Mesenchymal stem cell (in vitro differentiated cells and primary cell): ENCODE results near the gene EFCAB11.
A peak's percentile ranks its signal among the peaks of the same experiment; 100 is the strongest.

Experiments
- DNase-seq: peaks from one replicate; pipeline ENCODE4 v3.0.0-alpha.2; 2013
- H2AFZ ChIP-seq: one replicate; pipeline ENCODE4 v1.6.1; 2013; ENCODE audit warnings: low read depth, mild to moderate bottlenecking, control low read depth, inconsistent platforms, low read length, moderate library complexity
- H2AK5ac ChIP-seq: 2 replicates; pipeline ENCODE4 v1.6.1; 2013; ENCODE audit warnings: low read length, moderate library complexity, mild to moderate bottlenecking, inconsistent platforms; ENCODE audit not compliant: severe bottlenecking
- H2BK120ac ChIP-seq: one replicate; pipeline ENCODE4 v1.6.1; 2013; ENCODE audit warnings: low read depth, mild to moderate bottlenecking, inconsistent platforms, low read length, moderate library complexity
- H2BK12ac ChIP-seq, 2 experiments: one replicate each; pipeline ENCODE4 v1.6.1; 2013; ENCODE audit warnings: inconsistent platforms in 2 of 2, low read length in 2 of 2, mild to moderate bottlenecking in 2 of 2, moderate library complexity in 2 of 2, control low read depth in 1 of 2
- H2BK15ac ChIP-seq: one replicate; pipeline ENCODE4 v1.6.1; 2013; ENCODE audit warnings: mild to moderate bottlenecking, low read depth, inconsistent platforms; ENCODE audit not compliant: poor library complexity, severe bottlenecking
- H2BK5ac ChIP-seq: 2 replicates; pipeline ENCODE4 v1.6.1; 2013; ENCODE audit warnings: low read depth, mild to moderate bottlenecking, low read length, control low read depth, inconsistent platforms; ENCODE audit not compliant: poor library complexity, severe bottlenecking
- H3K14ac ChIP-seq, 2 experiments: one replicate each; pipeline ENCODE4 v1.6.1; 2013; ENCODE audit warnings: inconsistent platforms in 2 of 2, low read length in 2 of 2, control low read depth in 1 of 2, mild to moderate bottlenecking in 1 of 2, moderate library complexity in 1 of 2
- H3K18ac ChIP-seq, 2 experiments: one replicate each; pipeline ENCODE4 v1.6.1; 2013; ENCODE audit warnings: inconsistent platforms in 2 of 2, low read length in 2 of 2, control low read depth in 1 of 2, low read depth in 1 of 2, mild to moderate bottlenecking in 1 of 2
- H3K23ac ChIP-seq, 2 experiments: one replicate each; pipeline ENCODE4 v1.6.1; 2013; ENCODE audit warnings: inconsistent platforms in 2 of 2, low read length in 2 of 2, mild to moderate bottlenecking in 2 of 2, moderate library complexity in 2 of 2, control low read depth in 1 of 2
- H3K27ac ChIP-seq: 2 replicates; pipeline ENCODE4 v1.5.1; 2013; ENCODE audit warnings: mild to moderate bottlenecking, moderate library complexity, low read length, control low read depth, inconsistent platforms; ENCODE audit not compliant: poor library complexity, severe bottlenecking
- H3K27me3 ChIP-seq, 2 experiments: 2 replicates each; pipeline versions ENCODE4 v1.6.1 to v1.7.0; 2013; ENCODE audit warnings: low read length in 2 of 2, mild to moderate bottlenecking in 2 of 2, moderate library complexity in 2 of 2, control low read depth in 1 of 2, inconsistent platforms in 1 of 2; ENCODE audit not compliant: control insufficient read depth in 1 of 2, insufficient read depth in 1 of 2
- H3K36me3 ChIP-seq, 2 experiments: 2 replicates each; pipeline versions ENCODE4 v1.6.1 to v1.7.0; 2013; ENCODE audit warnings: low read length in 2 of 2, control low read depth in 1 of 2, inconsistent platforms in 1 of 2, low read depth in 1 of 2, mild to moderate bottlenecking in 1 of 2; ENCODE audit not compliant: insufficient read depth in 2 of 2, control insufficient read depth in 1 of 2
- H3K4ac ChIP-seq, 2 experiments: one replicate each; pipeline ENCODE4 v1.6.1; 2013; ENCODE audit warnings: inconsistent platforms in 2 of 2, low read length in 2 of 2, mild to moderate bottlenecking in 2 of 2, moderate library complexity in 2 of 2, control low read depth in 1 of 2, low read depth in 1 of 2
- H3K4me1 ChIP-seq: 2 replicates; pipeline ENCODE4 v1.6.1; 2013; ENCODE audit warnings: low read depth, low read length, control low read depth; ENCODE audit not compliant: control insufficient read depth, insufficient read depth
- H3K4me2 ChIP-seq: 2 replicates; pipeline ENCODE4 v1.6.1; 2013; ENCODE audit warnings: low read length, mild to moderate bottlenecking, inconsistent platforms; ENCODE audit not compliant: poor library complexity, severe bottlenecking
- H3K4me3 ChIP-seq, 2 experiments: 2 replicates each; pipeline versions ENCODE4 v1.5.1 to v1.7.0; 2013; ENCODE audit warnings: low read length in 2 of 2, mild to moderate bottlenecking in 2 of 2, control low read depth in 1 of 2, low read depth in 1 of 2; ENCODE audit not compliant: insufficient read depth in 1 of 2
- H3K79me1 ChIP-seq: replicated peaks from 2 replicates; pipeline ENCODE4 v1.6.1; 2013; ENCODE audit warnings: mild to moderate bottlenecking, control low read depth, low read length, inconsistent platforms; ENCODE audit not compliant: poor library complexity, severe bottlenecking
- H3K9ac ChIP-seq: 2 replicates; pipeline ENCODE4 v1.7.0; 2013; ENCODE audit warnings: mild to moderate bottlenecking, low read length, moderate library complexity
- H3K9me3 ChIP-seq: 2 replicates; pipeline ENCODE4 v1.7.0; 2013; ENCODE audit warnings: mild to moderate bottlenecking, low read length; ENCODE audit not compliant: control insufficient read depth
- H4K8ac ChIP-seq: one replicate; pipeline ENCODE4 v1.6.1; 2013; ENCODE audit warnings: inconsistent platforms, mild to moderate bottlenecking, low read length, moderate library complexity
- H4K91ac ChIP-seq: one replicate; pipeline ENCODE4 v1.6.1; 2013; ENCODE audit warnings: mild to moderate bottlenecking, low read length, inconsistent platforms
- WGBS: methylation state at CpG from one replicate; pipeline ENCODE4 v1.1.7; 2013; ENCODE audit warnings: mixed read lengths; 5-methylcytosine and 5-hydroxymethylcytosine counted together

The EFCAB11 gene

DNA sequence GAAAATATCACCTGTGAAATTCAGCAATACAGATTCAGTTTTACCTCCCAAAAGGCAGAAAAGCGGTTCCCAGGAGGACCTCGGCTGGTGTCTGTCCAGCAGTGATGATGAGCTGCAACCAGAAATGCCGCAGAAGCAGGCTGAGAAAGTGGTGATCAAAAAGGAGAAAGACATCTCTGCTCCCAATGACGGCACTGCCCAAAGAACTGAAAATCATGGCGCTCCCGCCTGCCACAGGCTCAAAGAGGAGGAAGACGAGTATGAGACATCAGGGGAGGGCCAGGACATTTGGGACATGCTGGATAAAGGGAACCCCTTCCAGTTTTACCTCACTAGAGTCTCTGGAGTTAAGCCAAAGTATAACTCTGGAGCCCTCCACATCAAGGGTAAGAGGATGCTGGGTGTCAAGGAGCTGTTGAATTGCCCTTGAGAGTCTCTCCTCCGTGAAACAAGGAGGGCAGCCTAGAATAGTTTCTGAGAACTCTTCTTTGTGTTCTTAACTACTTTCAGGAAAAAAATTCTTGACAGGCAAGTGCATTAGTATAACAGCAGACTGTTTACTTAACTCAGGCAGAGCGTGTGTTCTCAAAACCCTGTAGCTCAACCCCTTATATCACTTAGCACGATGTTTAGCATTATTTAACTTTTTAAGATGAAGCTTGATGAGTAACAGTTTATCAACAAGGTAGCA, 8.9 kb upstream of the EFCAB11 start:
- Histone ChIP-seq H3K79me1 (peaks cover 39% of the 10 kb centered on the region), H3K9ac (no peak overlapping the region), H3K23ac (no peak overlapping the region), H2AK5ac (no peak overlapping the region), H3K4ac (no peak overlapping the region), H3K9me3 (no peaks in the 10 kb centered on the region), H2BK12ac (no peak overlapping the region), H3K4me3 (no peak overlapping the region), H2BK5ac (no peak overlapping the region), H2BK15ac (no peak overlapping the region), H3K4me2 (no peak overlapping the region), H3K36me3 (peaks cover 12 to 61% of the 10 kb centered on the region in 2 experiments), H2AFZ (no peak overlapping the region), H2BK120ac (no peak overlapping the region), H3K27me3 (no peaks in the 10 kb centered on the region), H3K4me1 (no peaks in the 10 kb centered on the region), H3K18ac (no peak overlapping the region), H3K27ac (no peak overlapping the region), H4K91ac (no peak overlapping the region), H4K8ac (no peak overlapping the region), H3K14ac (no peak overlapping the region)
- no peak for DNase-seq
- WGBS = 91% methylated on average over 6 of the region's 10 CpGs

DNA sequence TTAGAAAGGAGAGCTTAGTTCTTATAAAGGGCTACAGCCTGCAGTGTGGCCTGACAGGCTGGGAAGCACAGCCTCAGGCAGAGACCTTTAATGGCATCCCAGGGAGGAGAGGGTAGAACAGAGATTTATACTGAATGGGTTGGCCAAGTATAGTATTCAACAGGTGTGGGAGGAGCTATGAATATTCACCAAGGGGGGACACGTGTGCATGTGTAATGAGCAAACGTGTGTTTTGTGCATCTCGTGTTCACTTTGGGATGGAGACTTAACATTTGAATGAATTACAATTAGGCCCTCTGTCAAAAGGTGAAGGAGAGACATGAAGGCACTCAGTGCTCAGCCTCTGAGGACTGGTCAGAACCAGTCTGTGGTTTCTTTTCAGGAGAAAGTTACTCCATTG, 6.4 kb upstream of the EFCAB11 start:
- Histone ChIP-seq H2BK5ac (no peak overlapping the region), H3K27ac (no peak overlapping the region), H2AFZ (no peak overlapping the region), H4K8ac (no peak overlapping the region), H3K14ac (no peak overlapping the region), H3K18ac (no peak overlapping the region), H3K79me1 (peaks cover 41% of the 10 kb centered on the region), H3K9me3 (no peaks in the 10 kb centered on the region), H3K4ac (no peak overlapping the region), H2BK120ac (no peak overlapping the region), H3K36me3 (peaks cover 17 to 43% of the 10 kb centered on the region in 2 experiments), H2BK12ac (no peak overlapping the region), H3K4me2 (no peak overlapping the region), H2AK5ac (no peak overlapping the region), H3K4me3 (no peak overlapping the region), H3K27me3 (no peaks in the 10 kb centered on the region), H4K91ac (no peak overlapping the region), H2BK15ac (no peak overlapping the region), H3K9ac (no peak overlapping the region), H3K23ac (peak overlapping the region in 1 of 2 experiments; percentile 32), H3K4me1 (peaks cover 11% of the 10 kb centered on the region)
- no peak for DNase-seq
- 81% methylated on average over 3 of the region's 3 CpGs for WGBS

DNA sequence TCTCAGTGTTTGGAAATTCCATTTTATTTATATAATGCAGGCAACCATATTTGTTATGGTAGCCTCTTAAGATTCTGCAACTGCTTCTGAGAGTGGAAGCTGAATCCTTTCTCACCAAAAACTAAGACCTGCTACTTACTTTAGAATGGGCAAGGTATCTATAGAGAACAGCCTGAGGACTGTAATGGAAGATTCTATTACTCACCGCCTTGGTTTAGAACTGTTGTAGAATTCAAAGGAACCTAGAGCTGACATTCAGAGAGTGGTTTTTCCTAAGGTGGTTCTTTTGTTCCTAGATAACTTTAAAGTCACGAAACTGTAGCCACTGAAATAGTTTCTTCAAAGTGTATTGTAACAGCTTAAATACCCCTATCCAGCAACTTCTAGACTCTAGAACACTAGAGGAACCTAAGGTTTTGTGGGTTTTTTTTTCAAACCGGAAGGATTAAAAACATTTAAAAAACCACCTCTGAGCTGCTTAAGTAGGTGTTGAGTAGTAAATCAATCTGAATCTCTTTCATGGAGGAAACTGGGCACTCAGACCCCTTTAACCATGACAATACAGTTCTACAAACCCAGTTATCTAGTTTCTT, 5.4 kb upstream of the EFCAB11 start:
- H3K79me1 ChIP-seq = peaks cover 36% of the 10 kb centered on the region
- H2BK15ac ChIP-seq = no peak overlapping the region
- H2AK5ac ChIP-seq = no peak overlapping the region
- no peak overlapping the region for H4K91ac ChIP-seq
- no peaks in the 10 kb centered on the region for H3K9me3 ChIP-seq
- 95% methylated on average over 1 of the region's 3 CpGs for WGBS
- H4K8ac ChIP-seq = no peak overlapping the region
- no peak overlapping the region for H3K14ac ChIP-seq
- peaks cover 11% of the 10 kb centered on the region for H3K4me1 ChIP-seq
- no peak overlapping the region for H3K4me3 ChIP-seq
- H3K4ac ChIP-seq = no peak overlapping the region
- H3K23ac ChIP-seq = no peak overlapping the region
- H3K9ac ChIP-seq = no peak overlapping the region
- no peak overlapping the region for H3K27ac ChIP-seq
- H2BK5ac ChIP-seq = no peak overlapping the region
- H2AFZ ChIP-seq = no peak overlapping the region
- H3K27me3 ChIP-seq = no peaks in the 10 kb centered on the region
- no peak overlapping the region for H2BK120ac ChIP-seq
- DNase-seq = no peak
- H3K36me3 ChIP-seq = peaks cover 17 to 39% of the 10 kb centered on the region in 2 experiments
- no peak overlapping the region for H3K4me2 ChIP-seq
- H2BK12ac ChIP-seq = no peak overlapping the region
- H3K18ac ChIP-seq = no peak overlapping the region

DNA sequence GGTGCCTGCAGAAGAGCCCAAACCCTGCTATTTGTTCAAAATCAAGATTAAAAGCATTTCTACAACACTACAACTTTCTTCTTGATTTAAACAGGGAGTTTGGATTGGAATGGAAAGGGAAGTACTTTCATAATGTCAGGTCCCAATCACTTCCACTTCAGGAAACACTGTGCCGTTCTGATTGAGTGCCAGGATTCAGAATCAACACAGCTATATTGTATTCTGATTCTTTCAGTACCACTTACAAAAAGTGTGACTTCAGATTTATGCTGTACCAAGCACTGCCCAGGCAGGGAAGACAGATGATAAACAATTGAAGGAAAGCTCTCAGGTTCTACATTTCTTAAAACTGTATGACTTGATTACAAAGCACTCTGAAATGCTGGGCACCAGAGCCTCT, 4.4 kb upstream of the EFCAB11 start:
- Histone ChIP-seq H3K9me3 (no peaks in the 10 kb centered on the region), H3K14ac (no peak overlapping the region), H2BK5ac (no peak overlapping the region), H2AFZ (no peak overlapping the region), H3K27me3 (no peaks in the 10 kb centered on the region), H3K4ac (no peak overlapping the region), H3K18ac (no peak overlapping the region), H3K4me3 (no peak overlapping the region), H3K4me2 (no peak overlapping the region), H3K79me1 (peaks cover 34% of the 10 kb centered on the region), H2AK5ac (no peak overlapping the region), H3K9ac (no peak overlapping the region), H3K36me3 (peaks cover 17 to 30% of the 10 kb centered on the region in 2 experiments), H2BK120ac (no peak overlapping the region), H2BK15ac (no peak overlapping the region), H3K27ac (no peak overlapping the region), H2BK12ac (no peak overlapping the region), H4K91ac (no peak overlapping the region), H3K23ac (no peak overlapping the region), H4K8ac (no peak overlapping the region), H3K4me1 (peaks cover 11% of the 10 kb centered on the region)
- no peak for DNase-seq
- WGBS = 100% methylated on average over 1 of the region's 1 CpG
